HepG2 (cell line): Measurements from ENCODE around the gene NELFB. TPM values are rescaled to one million over a fixed set of nuclear protein-coding genes. Genes with fewer than 3 reads are reported as not detected.

Experiments used
- ATF7-NPFF ChIP-seq: sonication (generic); formaldehyde crosslinking; IDR thresholded peaks from 2 replicates; pipeline ENCODE4 v1.8.1; 2023; ENCODE audit warnings: mild to moderate bottlenecking, low read depth, missing genetic modification reagents, moderate library complexity
- ATM ChIP-seq: fragments of 450-650 bp; IDR thresholded peaks from 2 replicates; pipeline ENCODE4 v1.7.1; 2017; ENCODE audit warnings: mild to moderate bottlenecking, borderline replicate concordance
- EP300 ChIP-seq, 3 experiments: sonication (generic) in 1 of 3; formaldehyde crosslinking in 1 of 3; IDR thresholded peaks; 2 replicates each; pipeline versions ENCODE4 v1.5.1 to v1.6.1; 2011 to 2020; ENCODE audit warnings: low read depth in 2 of 3, low read length in 2 of 3, borderline replicate concordance in 1 of 3, improper control_type of control experiment in 1 of 3, mild to moderate bottlenecking in 1 of 3, missing genetic modification reagents in 1 of 3, moderate library complexity in 1 of 3
- ESRRA ChIP-seq: sonication (generic); formaldehyde crosslinking; IDR thresholded peaks from 2 replicates; pipeline ENCODE4 v1.5.1; 2020; ENCODE audit warnings: mild to moderate bottlenecking, low read depth, missing genetic modification reagents
- HOXA7 ChIP-seq: sonication (generic); formaldehyde crosslinking; IDR thresholded peaks from 2 replicates; pipeline ENCODE4 v1.8.1; 2022; ENCODE audit warnings: mild to moderate bottlenecking, missing genetic modification reagents, moderate library complexity
- KLF16 ChIP-seq, 2 experiments: sonication (generic) in 1 of 2; formaldehyde crosslinking in 1 of 2; IDR thresholded peaks; 2 replicates each; pipeline versions ENCODE4 v1.6.1 to v1.8.0; 2016 to 2023; ENCODE audit warnings: missing genetic modification reagents in 2 of 2, missing compliant biosample characterization in 1 of 2
- MEIS1 ChIP-seq: sonication (generic); formaldehyde crosslinking; IDR thresholded peaks from 2 replicates; pipeline ENCODE4 v1.9.0; 2021; ENCODE audit warnings: mild to moderate bottlenecking, missing genetic modification reagents, moderate library complexity, borderline replicate concordance
- PCBP2 ChIP-seq: fragments of 200-400 bp; formaldehyde crosslinking; optimal IDR thresholded peaks from 2 replicates; pipeline ENCODE3; 2018; ENCODE audit warnings: low read length, low read depth; ENCODE audit not compliant: poor library complexity, severe bottlenecking
- POLR2AphosphoS2 ChIP-seq: IDR thresholded peaks from 2 replicates; pipeline ENCODE4 v1.6.1; 2011; ENCODE audit warnings: low read depth, low read length, improper control_type of control experiment
- PRDM15 ChIP-seq: sonication (generic); formaldehyde crosslinking; IDR thresholded peaks from 2 replicates; pipeline ENCODE4 v1.4.0; 2020; ENCODE audit warnings: missing genetic modification reagents
- SP2 ChIP-seq: sonication (generic); formaldehyde crosslinking; IDR thresholded peaks from 2 replicates; pipeline ENCODE4 v1.5.1; 2020; ENCODE audit warnings: mild to moderate bottlenecking, missing genetic modification reagents
- STAG1 ChIP-seq: sonication (generic); formaldehyde crosslinking; IDR thresholded peaks from 2 replicates; pipeline ENCODE4 v1.4.0; 2020; ENCODE audit warnings: missing genetic modification reagents
- TEF ChIP-seq: sonication (generic); formaldehyde crosslinking; IDR thresholded peaks from 2 replicates; pipeline ENCODE4 v1.5.0; 2020; ENCODE audit warnings: missing genetic modification reagents
- TIGD3 ChIP-seq: sonication (generic); formaldehyde crosslinking; IDR thresholded peaks from 2 replicates; pipeline ENCODE4 v1.5.1; 2020; ENCODE audit warnings: mild to moderate bottlenecking, missing genetic modification reagents, borderline replicate concordance
- ZBTB1 ChIP-seq: sonication (generic); formaldehyde crosslinking; IDR thresholded peaks from 2 replicates; pipeline ENCODE4 v1.4.0; 2020; ENCODE audit warnings: missing genetic modification reagents, borderline replicate concordance
- ZNF547 ChIP-seq: sonication (generic); formaldehyde crosslinking; IDR thresholded peaks from 2 replicates; pipeline ENCODE4 v1.5.1; 2020; ENCODE audit warnings: mild to moderate bottlenecking, missing genetic modification reagents
- ZNF670 ChIP-seq: sonication (generic); formaldehyde crosslinking; IDR thresholded peaks from 2 replicates; pipeline ENCODE4 v1.8.0; 2022; ENCODE audit warnings: mild to moderate bottlenecking, missing genetic modification reagents, borderline replicate concordance
- polyA plus RNA-seq, 8 experiments: library from polyadenylated mRNA; depleted of rRNA in 3 of 8; stranded (reverse) in 7 of 8; unstranded in 1 of 8; fragments of >200 nt; fragmentation: Illumina TruSeq in 4 of 8; extraction: Trizol in 4 of 8; gene quantifications; 2 replicates each; pipeline versions ENCODE4 v1.2.1 to v1.2.3, GENCODE V29; 2011 to 2016; ENCODE audit warnings: low read depth in 4 of 8, missing spikeins in 1 of 8, mixed read lengths in 1 of 8; ENCODE audit not compliant: insufficient read depth in 1 of 8
- total RNA-seq, 5 experiments: library from RNA; depleted of rRNA; stranded (reverse); fragments of >200 nt; fragmentation: Illumina TruSeq; extraction: Trizol; gene quantifications; 2 replicates each; pipeline ENCODE4 v1.2.3, GENCODE V29; 2016; ENCODE audit warnings: low read depth in 1 of 5
- TF ChIP-seq, protein P1 (sequence below), 2 experiments: sonication (generic) in 1 of 2; formaldehyde crosslinking in 1 of 2; IDR thresholded peaks; 2 replicates each; pipeline versions ENCODE4 v1.4.0 to v1.6.1; 2018 to 2020; ENCODE audit warnings: missing genetic modification reagents in 2 of 2, borderline replicate concordance in 1 of 2, low read depth in 1 of 2, mild to moderate bottlenecking in 1 of 2, missing biosample characterization in 1 of 2

The NELFB gene
- total and polyA plus RNA-seq, 2 of the 13 experiments (the other 11 are each of a cell fraction or from before 2014, with no cell fraction given) = 26.5 to 45.8 TPM

DNA sequence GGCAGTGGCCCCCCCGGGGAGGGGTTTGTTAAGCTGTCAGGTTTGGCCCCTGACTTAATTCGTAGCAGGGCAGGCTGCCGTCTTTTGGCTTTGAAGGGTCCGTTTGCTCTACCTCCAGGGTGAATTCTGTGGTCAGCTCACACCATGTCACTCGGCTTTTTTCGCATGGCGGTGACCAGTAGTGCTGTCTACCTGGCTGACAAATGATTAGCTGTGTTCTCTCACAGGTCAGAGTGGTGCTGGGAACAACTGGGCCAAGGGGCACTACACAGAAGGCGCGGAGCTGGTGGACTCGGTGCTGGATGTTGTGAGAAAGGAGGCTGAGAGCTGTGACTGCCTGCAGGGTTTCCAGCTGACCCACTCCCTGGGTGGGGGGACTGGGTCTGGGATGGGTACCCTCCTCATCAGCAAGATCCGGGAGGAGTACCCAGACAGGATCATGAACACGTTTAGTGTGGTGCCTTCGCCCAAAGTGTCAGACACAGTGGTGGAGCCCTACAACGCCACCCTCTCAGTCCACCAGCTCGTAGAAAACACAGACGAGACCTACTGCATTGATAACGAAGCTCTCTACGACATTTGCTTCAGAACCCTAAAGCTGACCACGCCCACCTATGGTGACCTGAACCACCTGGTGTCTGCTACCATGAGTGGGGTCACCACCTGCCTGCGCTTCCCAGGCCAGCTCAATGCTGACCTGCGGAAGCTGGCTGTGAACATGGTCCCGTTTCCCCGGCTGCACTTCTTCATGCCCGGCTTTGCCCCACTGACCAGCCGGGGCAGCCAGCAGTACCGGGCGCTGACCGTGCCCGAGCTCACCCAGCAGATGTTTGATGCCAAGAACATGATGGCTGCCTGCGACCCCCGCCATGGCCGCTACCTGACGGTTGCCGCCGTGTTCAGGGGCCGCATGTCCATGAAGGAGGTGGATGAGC, 12.6 kb upstream of the NELFB start (continued):
- 0 out of 4 replicates have a peak, but pooled peaks of 1 of the 2 experiments have one; percentile 5 for TF ChIP-seq KLF16 (CRISPR knock-in tag; IDR thresholded peaks at IDR 0.05)
- TF ChIP-seq PCBP2 = no peak
- peak; percentile 0; the same call in 1 of the 2 replicates for TF ChIP-seq ATF7-NPFF
- TF ChIP-seq MEIS1 (CRISPR knock-in tag) = 0 out of 2 replicates have a peak, but pooled peaks have one; percentile 12
- no peak for TF ChIP-seq TEF (CRISPR knock-in tag)
- TF ChIP-seq HOXA7 = no peak
- TF ChIP-seq TIGD3 (CRISPR knock-in tag) = peak; percentile 63; the same call in 1 of the 2 replicates
- no peak for TF ChIP-seq PRDM15 (CRISPR knock-in tag)
- TF ChIP-seq ZNF547 (CRISPR knock-in tag) = 0 out of 2 replicates have a peak, but pooled peaks have one; percentile 8
- TF ChIP-seq ATM = no peak
- peak; percentile 14; the same call in 1 of the 2 replicates for TF ChIP-seq SP2
- no peak for TF ChIP-seq EP300 (IDR thresholded peaks at IDR 0.05; ENCODE audit: low read depth in 2 of 2, low read length in 2 of 2)
- TF ChIP-seq EP300 (CRISPR knock-in tag; IDR thresholded peaks at IDR 0.05; ENCODE audit: borderline replicate concordance) = no peak
- TF ChIP-seq POLR2AphosphoS2 = no peak
- no peak for TF ChIP-seq ESRRA (CRISPR knock-in tag)
- TF ChIP-seq ZNF670 (CRISPR knock-in tag) = no peak
- TF ChIP-seq STAG1 (CRISPR knock-in tag) = no peak
- no peak for TF ChIP-seq ZBTB1 (CRISPR knock-in tag)
- TF ChIP-seq, protein P1, sequence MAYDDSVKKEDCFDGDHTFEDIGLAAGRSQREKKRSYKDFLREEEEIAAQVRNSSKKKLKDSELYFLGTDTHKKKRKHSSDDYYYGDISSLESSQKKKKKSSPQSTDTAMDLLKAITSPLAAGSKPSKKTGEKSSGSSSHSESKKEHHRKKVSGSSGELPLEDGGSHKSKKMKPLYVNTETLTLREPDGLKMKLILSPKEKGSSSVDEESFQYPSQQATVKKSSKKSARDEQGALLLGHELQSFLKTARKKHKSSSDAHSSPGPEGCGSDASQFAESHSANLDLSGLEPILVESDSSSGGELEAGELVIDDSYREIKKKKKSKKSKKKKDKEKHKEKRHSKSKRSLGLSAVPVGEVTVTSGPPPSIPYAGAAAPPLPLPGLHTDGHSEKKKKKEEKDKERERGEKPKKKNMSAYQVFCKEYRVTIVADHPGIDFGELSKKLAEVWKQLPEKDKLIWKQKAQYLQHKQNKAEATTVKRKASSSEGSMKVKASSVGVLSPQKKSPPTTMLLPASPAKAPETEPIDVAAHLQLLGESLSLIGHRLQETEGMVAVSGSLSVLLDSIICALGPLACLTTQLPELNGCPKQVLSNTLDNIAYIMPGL (CRISPR knock-in tag; IDR thresholded peaks at IDR 0.05; ENCODE audit: borderline replicate concordance in 1 of 2, low read depth in 1 of 2) = 0 out of 4 replicates have a peak, but pooled peaks of 1 of the 2 experiments have one; percentile 5
